HG02885 (cell line): ENCODE results near the gene MOSMO.
"Not testable (repeated sequence)": the region's sequence is repeated elsewhere in the genome, so short reads cannot be mapped to it uniquely, and the experiment has no call there.

Experiments
- ATAC-seq: cut with Tn5 transposase; IDR thresholded peaks from one replicate; pipeline ENCODE4 v1.9.1; 2021; ENCODE audit warnings: mild to moderate bottlenecking; ENCODE audit not compliant: unreplicated experiment, poor library complexity

The MOSMO gene

DNA sequence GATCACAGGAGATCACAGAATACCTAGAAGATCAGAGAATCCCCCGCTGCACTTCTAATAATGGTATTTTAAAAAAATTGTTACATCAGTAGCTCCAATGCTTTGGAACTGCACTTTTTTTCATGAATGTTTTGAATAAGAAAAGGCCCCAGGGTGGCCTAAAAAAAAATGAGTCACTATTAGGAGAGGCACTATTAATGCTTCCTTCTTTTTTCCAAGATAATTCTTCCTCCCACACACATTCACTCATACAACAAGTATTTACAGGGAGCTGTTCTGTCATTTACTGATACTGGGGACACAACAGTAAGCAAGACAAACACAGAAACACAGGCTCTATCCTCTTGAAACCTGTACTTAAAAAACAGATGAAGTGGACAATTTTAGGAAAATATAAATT is 6.3 kb upstream of the MOSMO start:
- no peak for ATAC-seq

DNA sequence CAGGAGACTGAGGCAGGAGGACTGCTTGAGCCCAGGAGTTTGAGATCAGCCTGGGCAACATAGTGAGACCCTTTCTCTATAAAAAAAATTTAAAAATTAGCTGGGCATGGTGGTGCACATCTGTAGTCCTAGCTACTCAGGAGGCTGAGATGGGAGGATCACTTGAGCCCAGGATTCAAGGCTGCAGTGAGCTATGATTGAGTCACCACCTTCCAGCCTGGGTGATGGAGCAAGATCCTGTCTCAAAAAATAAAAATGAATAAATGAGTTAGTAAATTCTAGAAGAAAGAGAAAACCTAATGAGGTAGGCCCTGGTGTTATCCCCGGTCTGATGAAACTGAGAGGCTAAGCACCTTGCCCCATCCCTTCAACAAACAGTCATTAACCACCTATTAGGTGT is 5.9 kb upstream of the MOSMO start:
- ATAC-seq = not testable (repeated sequence)

DNA sequence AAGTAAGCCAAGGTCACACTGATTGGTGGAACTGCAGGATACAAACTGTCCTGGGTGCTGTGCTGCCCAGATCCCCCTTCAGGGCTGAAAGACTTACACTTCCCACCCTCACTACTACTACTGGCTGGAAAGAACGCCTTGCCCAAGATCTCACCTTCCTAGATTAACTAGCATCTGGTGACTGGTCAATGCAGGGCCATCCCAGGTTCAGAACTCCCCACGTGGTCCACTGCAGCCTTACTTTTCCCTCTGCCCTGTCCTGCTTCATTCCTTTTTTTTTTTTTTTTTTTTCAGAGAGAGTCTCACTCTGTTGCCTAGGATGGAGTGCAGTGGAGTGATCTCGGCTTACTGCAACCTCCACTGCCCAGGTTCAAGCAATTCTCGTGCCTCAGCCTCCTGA is 4.7 kb upstream of the MOSMO start:
- no peak for ATAC-seq

DNA sequence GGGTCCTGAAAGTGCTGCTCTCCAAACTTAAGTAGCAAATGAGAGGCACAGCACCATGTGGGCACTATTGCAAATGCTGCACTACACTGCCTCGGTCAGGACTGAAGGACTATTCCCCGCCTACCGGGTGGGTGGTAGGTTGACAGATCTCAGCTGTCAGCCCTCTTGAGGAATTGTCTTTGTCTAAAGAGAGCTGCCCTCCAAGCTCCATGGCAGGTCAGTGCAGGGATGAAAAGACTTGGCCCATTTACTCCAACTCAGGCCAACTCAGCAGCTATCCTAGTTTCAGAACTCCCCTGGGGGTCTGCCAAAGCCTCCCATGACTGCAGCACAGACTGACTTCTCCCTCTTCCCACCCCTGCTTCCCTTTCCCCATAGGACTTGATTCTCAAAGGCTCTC is 3.6 kb upstream of the MOSMO start:
- ATAC-seq = no peak

DNA sequence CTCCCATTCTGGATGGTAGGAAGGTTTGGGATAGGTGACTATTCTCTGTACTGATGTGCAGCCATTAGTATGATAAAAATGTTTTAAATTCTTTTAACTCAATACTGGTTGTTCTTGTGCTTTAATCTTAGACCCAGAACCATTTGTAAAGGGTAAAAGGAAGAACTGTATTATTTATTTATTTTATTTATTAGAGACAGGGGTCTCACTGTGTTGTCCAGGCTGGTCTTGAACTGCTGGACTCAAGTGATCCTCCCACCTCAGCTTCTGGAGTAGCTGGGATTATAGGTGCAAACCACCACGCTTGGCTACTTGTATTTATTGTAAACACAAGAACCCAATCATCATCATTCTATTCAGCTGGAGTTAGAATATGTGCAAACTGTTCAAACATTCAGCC is 2.2 kb upstream of the MOSMO start:
- no peak for ATAC-seq

DNA sequence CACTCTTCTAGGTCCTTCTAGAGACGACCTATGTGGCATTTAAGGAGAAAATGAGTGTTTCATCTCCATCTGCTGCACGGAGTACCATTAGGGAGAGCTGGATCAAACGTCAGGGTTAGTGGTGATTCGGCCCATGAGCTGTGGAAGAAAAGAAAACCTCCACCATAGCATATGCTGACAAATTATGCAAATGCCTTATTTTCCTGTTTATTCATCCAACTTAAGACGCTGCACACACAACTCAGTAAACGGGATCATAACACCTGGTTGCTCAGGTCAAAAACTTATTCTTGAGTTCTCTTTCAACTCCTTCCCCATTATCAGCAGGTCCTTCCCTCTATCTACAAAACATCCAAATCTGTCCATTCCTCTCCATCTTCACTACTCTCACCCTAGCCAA is 1.3 kb upstream of the MOSMO start:
- ATAC-seq = no peak

DNA sequence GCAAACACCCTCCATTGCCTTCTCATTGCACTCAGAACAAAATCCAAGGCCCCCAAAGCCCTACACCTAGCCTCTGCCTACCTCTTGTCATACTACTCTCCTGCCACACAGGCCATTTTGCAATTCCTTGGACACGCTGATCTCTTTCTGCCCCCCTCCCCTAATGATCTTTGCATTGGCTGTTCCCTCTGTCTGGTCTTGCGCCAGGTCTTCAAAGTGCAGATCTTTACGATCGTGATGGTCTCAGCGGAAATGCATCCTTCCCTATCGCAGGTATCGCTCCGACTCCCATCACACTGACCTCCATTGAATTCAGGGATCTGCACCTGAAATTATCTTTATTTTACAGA is 777 bp upstream of the MOSMO start:
- no peak for ATAC-seq

DNA sequence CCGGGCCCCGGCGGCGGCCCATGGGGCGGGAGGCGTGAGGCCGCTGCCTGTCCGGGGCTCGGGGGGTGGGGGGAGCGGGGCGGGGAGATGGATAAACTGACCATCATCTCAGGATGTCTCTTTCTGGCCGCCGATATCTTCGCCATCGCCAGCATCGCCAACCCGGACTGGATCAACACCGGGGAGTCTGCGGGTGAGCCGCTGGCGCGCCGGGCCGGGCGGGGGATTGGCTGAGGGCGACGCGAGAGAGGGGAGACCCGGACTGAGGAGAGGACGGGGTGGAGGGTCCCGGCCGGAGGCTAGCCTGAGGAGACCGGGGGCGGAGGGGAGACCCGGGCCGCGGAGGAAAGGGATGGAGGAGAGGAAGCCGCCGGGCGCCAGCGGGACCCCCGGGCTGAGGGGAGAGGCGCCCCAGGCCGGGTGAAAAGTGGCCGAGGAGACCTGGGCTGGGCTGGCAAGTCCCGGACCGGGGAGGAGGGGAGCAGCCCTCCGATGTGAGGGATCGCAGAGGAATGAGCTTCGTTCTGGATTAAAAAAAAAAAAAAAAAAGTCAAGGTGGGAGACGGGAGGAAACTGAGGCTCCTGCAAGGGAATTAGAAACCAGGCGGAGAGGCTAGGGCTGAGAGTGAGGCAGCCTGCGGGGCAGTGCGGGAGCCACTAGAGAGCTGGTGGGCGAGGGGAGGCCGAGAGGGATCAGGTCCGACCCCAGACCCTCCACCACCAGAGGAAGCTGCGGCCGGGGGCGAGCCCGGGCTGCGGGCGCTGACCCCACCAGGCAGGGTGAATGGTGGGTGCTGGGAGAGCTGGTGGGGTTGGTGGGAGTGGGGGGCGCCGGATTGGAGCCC is 526 bp downstream of the MOSMO start:
- peak; percentile 28 for ATAC-seq

DNA sequence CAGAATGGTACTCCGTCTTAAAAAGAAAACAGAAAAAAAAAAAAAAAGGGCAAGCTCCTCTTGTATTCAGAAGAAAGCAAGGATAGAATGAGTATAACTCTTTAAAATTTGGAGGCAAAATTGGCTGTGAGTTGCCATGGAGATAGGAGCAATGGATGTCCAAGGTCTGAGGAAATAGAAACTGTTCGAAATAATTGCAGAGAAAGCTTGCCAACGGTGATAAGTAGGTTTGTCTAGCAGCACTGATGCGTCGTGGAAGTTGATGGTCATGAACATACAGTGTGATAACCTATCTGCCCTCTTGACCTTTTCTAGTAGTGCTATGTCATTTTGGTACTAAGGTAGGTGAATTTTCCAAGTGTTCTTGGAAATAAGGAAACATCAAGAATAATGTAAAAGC is 3.0 kb downstream of the MOSMO start:
- no peak for ATAC-seq

DNA sequence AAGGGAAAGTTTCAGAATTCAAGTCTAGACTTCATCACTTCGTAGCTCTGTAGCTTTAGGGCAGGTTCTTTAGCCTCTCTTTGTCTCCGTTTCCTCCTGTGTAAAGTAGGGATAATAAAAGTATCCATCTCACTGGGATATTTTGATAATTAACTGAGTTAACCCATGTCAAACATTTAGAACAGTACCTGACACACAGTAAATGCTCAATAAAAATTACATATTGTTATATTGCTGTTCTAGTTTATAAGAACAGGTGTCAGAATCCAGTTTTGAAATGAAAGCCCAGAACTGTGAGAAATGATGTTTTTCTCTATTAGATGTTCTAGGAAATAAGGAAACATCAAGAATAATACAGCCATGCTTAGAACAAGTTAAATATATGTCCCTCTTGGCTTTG is 4.3 kb downstream of the MOSMO start:
- no peak for ATAC-seq

DNA sequence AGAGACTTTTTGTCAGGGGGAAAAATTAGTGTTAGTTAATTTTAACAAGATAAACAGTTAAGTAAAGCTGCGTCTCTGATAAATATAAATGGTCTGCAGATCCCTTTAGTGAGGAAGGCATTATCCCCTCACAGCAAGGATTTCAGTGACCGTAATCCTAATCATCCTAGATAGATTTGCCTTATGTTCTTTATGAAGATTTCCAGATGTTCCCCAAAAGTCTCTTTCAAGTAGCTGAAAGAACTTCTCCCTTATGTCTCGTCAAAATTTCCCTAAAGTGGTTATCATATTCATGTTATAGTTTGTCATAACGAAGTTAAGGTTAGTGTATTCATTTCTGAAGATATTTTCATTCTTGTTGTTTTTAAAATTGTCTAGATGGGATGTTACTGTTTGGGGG is 5.6 kb downstream of the MOSMO start:
- no peak for ATAC-seq

DNA sequence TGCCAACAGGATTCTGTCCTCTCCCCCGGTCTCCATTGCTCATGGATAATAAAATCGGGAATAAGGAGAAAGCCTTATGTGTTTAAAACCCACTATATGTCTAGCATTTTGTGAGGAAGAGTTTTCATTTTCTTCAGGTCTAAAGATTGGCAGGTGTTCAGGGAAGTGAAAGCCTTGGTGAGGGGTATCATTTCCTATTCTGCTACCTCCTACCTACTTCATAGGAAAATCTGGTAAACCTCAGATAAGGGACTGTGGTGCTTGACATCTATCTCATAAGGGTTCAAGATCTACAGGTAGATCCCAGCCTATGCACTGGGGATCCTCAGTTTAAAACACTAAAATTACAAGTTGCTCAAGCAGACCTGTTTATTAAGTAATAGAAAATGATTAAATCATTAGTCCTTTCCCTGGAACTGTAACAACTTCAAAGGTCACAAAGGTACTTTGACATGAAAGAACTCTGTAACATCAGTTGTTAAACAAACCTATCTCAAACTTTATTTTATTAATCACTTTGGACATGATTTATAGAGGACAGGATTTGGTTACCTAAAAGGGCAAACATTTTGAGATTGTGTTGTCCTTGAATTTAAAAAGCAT is 6.5 kb downstream of the MOSMO start:
- ATAC-seq = peak; percentile 51

DNA sequence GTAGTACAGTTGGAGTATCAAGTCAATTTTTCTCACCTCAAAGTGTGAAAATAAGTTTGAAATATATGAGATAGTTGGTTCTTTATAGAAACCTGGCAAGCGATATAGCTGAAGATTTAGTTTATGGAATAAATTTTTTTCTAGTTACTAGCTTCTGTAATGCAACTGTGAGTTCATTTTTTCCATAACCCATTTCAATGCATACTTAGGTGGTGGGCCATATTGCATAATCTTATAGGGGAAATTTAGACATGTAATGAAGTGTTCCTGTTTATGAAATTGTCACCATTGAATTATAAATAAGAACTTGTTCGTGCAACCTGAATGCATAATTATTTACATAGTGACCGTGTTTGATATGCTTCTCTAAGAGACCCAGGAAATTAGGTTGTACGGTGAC is 9.0 kb downstream of the MOSMO start:
- no peak for ATAC-seq

DNA sequence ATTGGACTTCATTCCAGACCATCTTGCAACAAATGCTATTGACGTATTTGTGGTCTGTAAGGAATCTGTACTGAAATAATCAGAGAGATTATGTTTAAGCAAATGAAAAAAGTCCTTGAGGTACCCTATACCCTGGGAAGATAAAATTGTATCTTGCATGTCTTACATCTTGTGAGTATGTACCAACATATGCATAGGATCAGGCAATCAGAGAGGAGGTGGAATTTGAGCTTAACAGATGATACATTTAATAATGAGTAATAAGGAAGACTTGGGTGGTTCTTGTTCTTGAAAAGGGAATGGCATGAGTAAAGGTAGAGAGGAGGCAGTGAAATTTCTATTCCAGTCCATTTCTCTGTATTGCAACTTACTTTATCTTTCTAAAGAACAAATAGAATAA is 10.6 kb downstream of the MOSMO start:
- ATAC-seq = no peak

DNA sequence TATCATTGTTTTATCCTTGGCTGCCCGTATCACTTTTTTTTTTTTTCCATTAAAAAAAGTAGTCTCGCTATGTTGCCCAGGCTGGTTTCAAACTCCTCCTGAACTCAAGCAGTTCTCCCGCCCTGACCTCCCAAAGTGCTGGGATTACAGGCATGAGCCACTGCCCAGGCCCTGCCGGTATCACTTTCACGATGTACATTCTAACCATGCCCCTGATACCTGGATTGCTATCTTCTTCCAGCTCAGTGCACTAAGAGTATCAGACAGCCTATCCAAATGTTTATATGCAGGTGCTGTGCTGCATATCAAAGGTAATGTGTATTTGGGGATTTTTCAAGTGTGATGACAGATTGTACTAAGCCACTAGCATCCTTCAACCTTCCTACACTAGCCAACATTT is 14.2 kb downstream of the MOSMO start:
- ATAC-seq = no peak

DNA sequence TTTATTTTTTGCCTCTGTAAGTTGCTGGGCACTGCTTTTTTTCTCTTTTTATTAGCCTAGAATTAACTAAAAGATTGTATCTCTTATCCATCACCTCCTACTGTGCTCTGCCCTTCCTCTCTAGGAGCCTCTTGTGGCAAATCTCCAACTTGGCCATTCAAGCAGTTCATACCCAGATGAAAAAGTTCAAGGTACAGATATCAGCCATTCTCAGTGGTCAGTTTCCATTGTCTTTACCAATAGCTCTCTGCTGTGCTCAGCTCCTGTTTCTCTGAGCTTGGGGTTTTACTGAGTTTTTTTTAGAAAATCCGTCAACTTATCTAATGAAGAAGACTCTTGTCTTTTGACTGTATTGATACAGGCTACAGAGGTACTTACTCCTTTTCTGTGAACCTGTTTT is 15.6 kb downstream of the MOSMO start:
- ATAC-seq = no peak

DNA sequence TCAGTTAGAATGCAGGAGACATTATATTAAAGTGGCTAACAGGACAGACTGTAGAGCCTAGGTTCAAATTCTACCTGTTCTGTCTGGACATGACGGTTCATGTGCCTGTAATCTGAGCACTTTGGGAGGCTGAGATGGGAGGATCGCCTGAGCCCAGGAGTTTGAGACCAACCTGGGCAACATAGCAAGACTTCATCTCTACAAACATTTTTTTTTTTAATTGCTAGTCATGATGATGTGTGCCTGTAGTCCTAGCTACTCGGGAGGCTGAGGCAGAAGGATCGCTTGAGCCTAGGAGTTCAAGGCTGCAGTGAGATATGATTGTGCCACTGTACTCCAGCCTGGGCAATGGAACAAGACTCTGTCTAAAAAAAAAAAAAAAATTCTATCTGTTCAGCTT is 16.9 kb downstream of the MOSMO start:
- not testable (repeated sequence) for ATAC-seq

DNA sequence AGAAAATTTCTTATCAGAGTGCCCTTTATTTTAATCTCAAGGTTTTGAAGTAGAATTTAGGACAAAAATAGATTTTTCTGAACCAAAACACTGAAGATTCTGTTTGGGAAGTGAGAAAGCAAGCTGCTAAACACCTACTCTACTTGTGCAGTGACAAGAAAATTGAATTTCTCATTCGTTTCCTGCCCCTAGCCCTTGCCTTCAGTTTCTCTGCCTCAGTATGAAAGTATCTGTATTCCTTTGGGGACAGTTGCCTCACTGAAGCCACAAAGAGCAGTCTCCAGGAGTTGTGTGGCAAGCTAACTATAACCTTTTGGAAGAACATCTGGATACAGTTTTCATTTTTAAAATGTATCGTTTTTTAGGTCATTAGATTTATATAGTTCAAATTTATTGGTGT is 19.7 kb downstream of the MOSMO start:
- ATAC-seq = no peak

DNA sequence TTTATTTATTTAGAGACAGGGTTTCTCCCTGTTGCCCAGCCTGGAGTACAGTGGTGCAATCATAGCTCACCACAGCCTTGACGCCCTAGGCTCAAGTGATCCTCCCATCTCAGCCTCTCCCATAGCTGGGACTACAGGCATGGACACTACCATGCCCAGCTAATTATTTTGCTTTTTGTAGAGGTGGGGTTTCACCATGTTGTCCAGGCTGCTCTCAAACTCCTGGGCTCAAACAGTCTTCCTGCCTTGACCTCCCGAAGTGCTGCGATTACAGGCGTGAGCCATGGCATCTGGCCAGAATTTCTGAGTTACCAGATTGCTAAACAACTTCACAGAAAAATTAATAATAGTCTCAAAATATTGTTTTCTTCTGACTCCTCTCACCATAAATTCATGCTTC is 21.7 kb downstream of the MOSMO start:
- no peak for ATAC-seq

DNA sequence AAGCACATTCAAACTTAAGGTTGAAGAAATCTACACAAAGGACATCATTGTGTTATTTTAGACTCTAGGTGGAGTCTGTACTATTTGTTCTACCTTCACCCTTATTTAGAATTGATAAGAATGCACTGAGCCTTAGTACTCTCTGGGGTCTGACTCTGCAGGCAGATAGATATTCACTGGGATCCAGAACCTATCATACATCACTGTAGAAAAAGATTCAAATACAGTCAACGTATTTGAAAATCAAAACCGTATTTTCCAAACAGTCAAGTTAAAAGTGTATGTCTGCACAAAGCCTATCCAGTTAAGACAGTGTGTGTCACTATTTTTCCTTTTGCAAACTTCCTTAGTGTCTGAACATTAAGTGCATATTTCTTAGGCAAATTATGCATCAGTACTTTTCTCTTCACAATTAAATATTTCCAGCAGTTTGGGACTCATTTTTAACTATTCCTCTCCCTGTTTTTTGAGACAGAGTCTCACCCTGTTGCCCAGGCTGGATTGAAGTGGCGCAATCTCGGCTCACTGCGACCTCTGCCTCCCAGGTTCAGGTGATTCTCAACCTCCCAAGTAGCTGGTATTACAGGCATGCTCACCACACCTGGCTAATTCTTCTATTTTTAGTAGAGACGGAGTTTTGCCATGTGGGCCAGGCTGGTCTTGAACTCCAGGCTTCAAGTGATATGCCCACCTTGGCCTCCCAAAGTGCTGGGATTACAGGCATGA is 22.3 kb downstream of the MOSMO start:
- ATAC-seq = no peak

DNA sequence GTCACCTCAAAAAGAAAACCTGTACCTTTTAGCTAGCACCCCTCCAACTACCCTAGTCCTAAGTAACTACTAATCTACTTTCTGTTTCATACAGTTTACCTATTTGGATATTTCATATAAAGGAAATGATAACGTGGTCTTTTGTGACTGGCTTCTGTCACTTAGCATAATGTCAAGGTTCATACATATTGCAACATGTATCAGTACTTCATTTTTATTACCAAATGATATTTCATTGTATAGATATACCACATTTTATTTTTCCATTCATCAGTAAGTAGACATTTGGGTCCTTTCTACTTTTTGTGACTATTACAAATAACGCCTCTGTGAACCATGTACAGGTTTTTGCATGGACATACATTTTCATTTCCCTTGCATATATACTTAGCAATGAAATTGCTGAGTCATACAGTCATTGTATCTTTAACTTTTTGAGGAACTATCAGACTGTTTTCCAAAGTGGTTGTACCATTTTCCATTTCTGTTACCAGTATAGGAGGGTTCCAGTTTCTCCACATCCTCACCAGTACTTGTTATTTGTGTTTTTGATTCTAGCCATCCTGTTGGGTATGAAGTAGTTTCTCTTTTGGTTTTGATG is 23.7 kb downstream of the MOSMO start:
- ATAC-seq = no peak
